ENCODE results near the gene NHERF2.
A peak's percentile ranks its signal among the peaks of the same experiment; 100 is the strongest.

Gene NHERF2

GRCh38 chr16:2026461-2027023 lies at the start of gene NHERF2:
Gene NHERF2 (plus strand): TSS chr16:2026902. CDS start chr16:2027006, 104 bp downstream.
- Mint-ChIP-seq H3K27ac (no peak within 1 kb of the TSS), H3K9me3 (no peaks in the 10 kb centered on the region), H3K4me3 (peak within 1 kb of the TSS; percentile 65), H3K27me3 (peaks cover 21% of the 10 kb centered on the region), H3K36me3 (ENCODE audit: low read depth) (no peaks in the 10 kb centered on the region), H3K4me1 (peaks cover 19% of the 10 kb centered on the region)
- no peak for ATAC-seq
- no peak for DNase-seq

- DNase-seq (no peak), ATAC-seq (no peak)
- H3K27me3 Mint-ChIP-seq = peaks cover 19% of the 10 kb centered on the region
- H3K27ac Mint-ChIP-seq = no peak overlapping the region
- peaks cover 15% of the 10 kb centered on the region for H3K4me1 Mint-ChIP-seq
- no peak overlapping the region for H3K4me3 Mint-ChIP-seq
- H3K9me3 Mint-ChIP-seq = no peaks in the 10 kb centered on the region
- peaks cover 22% of the 10 kb centered on the region for H3K36me3 Mint-ChIP-seq (ENCODE audit: low read depth)
Measured at GRCh38 chr16:1976951-1977874, 49.5 kb upstream of the NHERF2 start.

GRCh38 chr16:1977875-1978268 lies 48.8 kb upstream of the NHERF2 start:
- Mint-ChIP-seq H3K27ac (no peak overlapping the region), H3K4me1 (peaks cover 11% of the 10 kb centered on the region), H3K27me3 (peaks cover 26% of the 10 kb centered on the region), H3K36me3 (ENCODE audit: low read depth) (peaks cover 21% of the 10 kb centered on the region), H3K9me3 (no peaks in the 10 kb centered on the region), H3K4me3 (no peak overlapping the region)
- no peak for ATAC-seq
- DNase-seq = no peak

- no peak for DNase-seq
- Mint-ChIP-seq H3K27me3 (peaks cover 30% of the 10 kb centered on the region), H3K4me3 (no peak overlapping the region), H3K4me1 (peaks cover 8% of the 10 kb centered on the region), H3K27ac (no peak overlapping the region), H3K9me3 (no peaks in the 10 kb centered on the region), H3K36me3 (ENCODE audit: low read depth) (peaks cover 20% of the 10 kb centered on the region)
- ATAC-seq = no peak
Measured at GRCh38 chr16:1978476-1979120, 48.1 kb upstream of the NHERF2 start.

GRCh38 chr16:1979271-1980029 lies 47.3 kb upstream of the NHERF2 start:
- no peak for ATAC-seq
- Mint-ChIP-seq H3K4me1 (peaks cover 8% of the 10 kb centered on the region), H3K9me3 (no peaks in the 10 kb centered on the region), H3K36me3 (ENCODE audit: low read depth) (peaks cover 20% of the 10 kb centered on the region), H3K27me3 (peaks cover 30% of the 10 kb centered on the region), H3K4me3 (no peak overlapping the region), H3K27ac (no peak overlapping the region)
- peak; percentile 40 for DNase-seq

GRCh38 chr16:1980030-1980769 lies 46.5 kb upstream of the NHERF2 start:
- H3K36me3 Mint-ChIP-seq (ENCODE audit: low read depth) = peaks cover 15% of the 10 kb centered on the region
- no peak for DNase-seq
- H3K4me1 Mint-ChIP-seq = peaks cover 14% of the 10 kb centered on the region
- no peak overlapping the region for H3K4me3 Mint-ChIP-seq
- H3K27ac Mint-ChIP-seq = no peak overlapping the region
- no peak for ATAC-seq
- no peaks in the 10 kb centered on the region for H3K9me3 Mint-ChIP-seq
- peaks cover 30% of the 10 kb centered on the region for H3K27me3 Mint-ChIP-seq

GRCh38 chr16:1980770-1981087 lies 46.0 kb upstream of the NHERF2 start:
- Mint-ChIP-seq H3K4me3 (no peak overlapping the region), H3K4me1 (peaks cover 17% of the 10 kb centered on the region), H3K36me3 (ENCODE audit: low read depth) (peaks cover 13% of the 10 kb centered on the region), H3K27ac (no peak overlapping the region), H3K9me3 (no peaks in the 10 kb centered on the region), H3K27me3 (peaks cover 30% of the 10 kb centered on the region)
- ATAC-seq (no peak), DNase-seq (no peak)

GRCh38 chr16:1981398-1981836 lies 45.3 kb upstream of the NHERF2 start, which contains the start of gene NOXO1:
Gene NOXO1 (minus strand): TSS chr16:1981469. CDS start chr16:1981179, 290 bp downstream.
- peaks cover 30% of the 10 kb centered on the region for H3K27me3 Mint-ChIP-seq
- peak within 1 kb of the TSS; percentile 10 for H3K27ac Mint-ChIP-seq
- DNase-seq (no peak), ATAC-seq (peak; percentile 3)
- H3K4me3 Mint-ChIP-seq = no peak within 1 kb of the TSS
- peaks cover 17% of the 10 kb centered on the region for H3K4me1 Mint-ChIP-seq
- no peaks in the 10 kb centered on the region for H3K9me3 Mint-ChIP-seq
- H3K36me3 Mint-ChIP-seq (ENCODE audit: low read depth) = peaks cover 7% of the 10 kb centered on the region

- no peak for ATAC-seq
- H3K27me3 Mint-ChIP-seq = peaks cover 30% of the 10 kb centered on the region
- DNase-seq = no peak
- H3K27ac Mint-ChIP-seq = no peak overlapping the region
- no peak overlapping the region for H3K4me3 Mint-ChIP-seq
- peaks cover 5% of the 10 kb centered on the region for H3K36me3 Mint-ChIP-seq (ENCODE audit: low read depth)
- H3K9me3 Mint-ChIP-seq = no peaks in the 10 kb centered on the region
- peaks cover 17% of the 10 kb centered on the region for H3K4me1 Mint-ChIP-seq
Measured at GRCh38 chr16:1982013-1982433, 44.7 kb upstream of the NHERF2 start.

GRCh38 chr16:1982991-1983543 lies 43.6 kb upstream of the NHERF2 start:
- DNase-seq (no peak), ATAC-seq (no peak)
- Mint-ChIP-seq H3K9me3 (no peaks in the 10 kb centered on the region), H3K36me3 (ENCODE audit: low read depth) (no peaks in the 10 kb centered on the region), H3K27ac (no peak overlapping the region), H3K4me1 (peaks cover 17% of the 10 kb centered on the region), H3K27me3 (peaks cover 31% of the 10 kb centered on the region), H3K4me3 (peak overlapping the region; percentile 65)

GRCh38 chr16:1983544-1984346 lies 43.0 kb upstream of the NHERF2 start, which contains the start of gene GFER:
Gene GFER (plus strand): TSS chr16:1984193. CDS start chr16:1984219, 26 bp downstream.
- H3K9me3 Mint-ChIP-seq = no peaks in the 10 kb centered on the region
- ATAC-seq = peak; percentile 77
- DNase-seq = peak; percentile 84
- peaks cover 35% of the 10 kb centered on the region for H3K27me3 Mint-ChIP-seq
- no peaks in the 10 kb centered on the region for H3K36me3 Mint-ChIP-seq (ENCODE audit: low read depth)
- H3K4me3 Mint-ChIP-seq = peak within 1 kb of the TSS; percentile 81
- peaks cover 17% of the 10 kb centered on the region for H3K4me1 Mint-ChIP-seq
- H3K27ac Mint-ChIP-seq = peak within 1 kb of the TSS; percentile 49

- Mint-ChIP-seq H3K36me3 (ENCODE audit: low read depth) (no peaks in the 10 kb centered on the region), H3K4me1 (peaks cover 22% of the 10 kb centered on the region), H3K27me3 (peaks cover 43% of the 10 kb centered on the region), H3K9me3 (no peaks in the 10 kb centered on the region), H3K4me3 (peak overlapping the region; percentile 81), H3K27ac (peak overlapping the region; percentile 49)
- no peak for DNase-seq
- peak; percentile 3 for ATAC-seq
Measured at GRCh38 chr16:1984347-1985225, 42.1 kb upstream of the NHERF2 start.

Data from activated naive CD8-positive, alpha-beta T cell treated with anti-CD3 and anti-CD28 coated beads, Interleukin-2, amount 50 U/mL, for 24 hours (primary cell).